ENCODE data around the gene PDCD4. TPM values are rescaled to one million over a fixed set of nuclear protein-coding genes. Genes with fewer than 3 reads are reported as not detected.

The PDCD4 gene
- total RNA-seq, 4 donors from 2014 or later = 17.4 to 157 (median 138) TPM

DNA sequence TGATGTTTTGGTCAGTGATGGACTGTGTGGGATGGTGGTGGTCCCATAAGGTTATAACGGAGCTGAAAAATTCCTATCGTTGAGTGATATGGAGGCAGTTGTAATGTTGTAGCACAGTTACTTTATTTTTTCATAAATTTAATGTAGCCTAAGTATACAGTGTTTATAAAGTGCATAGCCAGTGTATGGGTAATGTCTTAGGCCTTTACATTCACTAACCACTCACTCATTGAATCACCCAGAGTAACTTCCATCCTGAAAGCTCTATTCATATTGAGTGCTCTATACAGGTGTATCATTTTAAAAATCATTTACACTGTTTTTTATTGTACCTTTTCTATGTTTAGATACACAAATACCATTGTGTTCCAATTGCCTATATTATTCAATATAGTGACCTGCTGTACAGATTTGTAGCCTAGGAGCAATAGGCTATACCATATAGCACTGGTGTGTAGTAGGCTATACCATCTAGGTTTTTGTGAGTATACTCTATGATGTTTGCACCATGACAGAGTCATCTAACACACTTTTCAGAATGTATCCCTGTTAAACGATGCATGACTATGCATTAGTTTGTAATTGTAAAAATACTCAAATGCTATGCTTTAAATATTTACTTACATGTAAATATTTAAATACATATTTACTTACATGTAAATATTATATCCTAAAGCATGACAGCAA is 21.0 kb downstream of the PDCD4 start:
- TF ChIP-seq, protein P1, sequence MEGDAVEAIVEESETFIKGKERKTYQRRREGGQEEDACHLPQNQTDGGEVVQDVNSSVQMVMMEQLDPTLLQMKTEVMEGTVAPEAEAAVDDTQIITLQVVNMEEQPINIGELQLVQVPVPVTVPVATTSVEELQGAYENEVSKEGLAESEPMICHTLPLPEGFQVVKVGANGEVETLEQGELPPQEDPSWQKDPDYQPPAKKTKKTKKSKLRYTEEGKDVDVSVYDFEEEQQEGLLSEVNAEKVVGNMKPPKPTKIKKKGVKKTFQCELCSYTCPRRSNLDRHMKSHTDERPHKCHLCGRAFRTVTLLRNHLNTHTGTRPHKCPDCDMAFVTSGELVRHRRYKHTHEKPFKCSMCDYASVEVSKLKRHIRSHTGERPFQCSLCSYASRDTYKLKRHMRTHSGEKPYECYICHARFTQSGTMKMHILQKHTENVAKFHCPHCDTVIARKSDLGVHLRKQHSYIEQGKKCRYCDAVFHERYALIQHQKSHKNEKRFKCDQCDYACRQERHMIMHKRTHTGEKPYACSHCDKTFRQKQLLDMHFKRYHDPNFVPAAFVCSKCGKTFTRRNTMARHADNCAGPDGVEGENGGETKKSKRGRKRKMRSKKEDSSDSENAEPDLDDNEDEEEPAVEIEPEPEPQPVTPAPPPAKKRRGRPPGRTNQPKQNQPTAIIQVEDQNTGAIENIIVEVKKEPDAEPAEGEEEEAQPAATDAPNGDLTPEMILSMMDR (IDR thresholded peaks at IDR 0.05) = no peak
- no peak for TF ChIP-seq POLR2A (IDR thresholded peaks at IDR 0.05)
- H3K27me3 ChIP-seq = no peaks in the 10 kb centered on the region
- intact Hi-C loops (cut with DNase I; ENCODE audit: low total_unique reads) = loop anchor here (5.0 kb wide), 2 partner anchors 90 to 150 kb away; no protein-coding TSS in a partner anchor
- no peaks in the 10 kb centered on the region for H3K4me1 ChIP-seq
- H3K4me3 ChIP-seq = no peak overlapping the region
- H3K9me3 ChIP-seq = no peaks in the 10 kb centered on the region
- no peaks in the 10 kb centered on the region for H3K36me3 ChIP-seq
- no peak overlapping the region for H3K27ac ChIP-seq
- no peak for DNase-seq

DNA sequence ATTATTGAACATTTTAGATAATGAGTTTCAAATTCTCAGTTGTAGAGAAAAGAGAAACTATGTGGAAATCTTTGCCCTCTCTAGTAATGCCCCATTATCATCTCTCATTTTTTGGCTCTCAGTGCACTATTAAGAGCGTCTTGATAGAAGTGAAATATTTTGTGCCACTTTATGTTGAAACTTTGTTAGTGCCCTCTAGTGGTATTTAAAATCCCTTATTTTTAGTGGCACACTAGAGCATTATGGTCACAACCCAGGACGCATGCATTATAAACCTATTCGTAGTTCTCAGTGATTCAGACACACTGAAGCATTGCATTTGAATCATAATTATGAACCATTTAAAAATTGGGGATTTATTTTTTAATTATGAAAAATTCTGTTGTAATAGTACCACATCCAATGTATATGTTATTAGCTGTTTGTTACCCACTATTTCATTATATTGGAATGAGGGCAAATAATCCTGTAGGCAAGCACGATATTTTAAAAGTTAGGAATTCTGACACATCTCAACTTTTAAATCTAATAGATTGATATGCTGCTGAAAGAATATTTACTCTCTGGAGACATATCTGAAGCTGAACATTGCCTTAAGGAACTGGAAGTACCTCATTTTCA is 21.9 kb downstream of the PDCD4 start:
- H3K4me3 ChIP-seq = no peak overlapping the region
- no peaks in the 10 kb centered on the region for H3K4me1 ChIP-seq
- intact Hi-C loops (cut with DNase I; ENCODE audit: low total_unique reads) = loop anchor here (5.0 kb wide), 2 partner anchors 91 to 151 kb away; no protein-coding TSS in a partner anchor
- H3K36me3 ChIP-seq = no peaks in the 10 kb centered on the region
- H3K27me3 ChIP-seq = no peaks in the 10 kb centered on the region
- no peak for TF ChIP-seq POLR2A (IDR thresholded peaks at IDR 0.05)
- TF ChIP-seq, protein P1 (IDR thresholded peaks at IDR 0.05) = peak; percentile 55 to 71 (median 64)
- DNase-seq = no peak
- no peaks in the 10 kb centered on the region for H3K9me3 ChIP-seq
- H3K27ac ChIP-seq = no peak overlapping the region

DNA sequence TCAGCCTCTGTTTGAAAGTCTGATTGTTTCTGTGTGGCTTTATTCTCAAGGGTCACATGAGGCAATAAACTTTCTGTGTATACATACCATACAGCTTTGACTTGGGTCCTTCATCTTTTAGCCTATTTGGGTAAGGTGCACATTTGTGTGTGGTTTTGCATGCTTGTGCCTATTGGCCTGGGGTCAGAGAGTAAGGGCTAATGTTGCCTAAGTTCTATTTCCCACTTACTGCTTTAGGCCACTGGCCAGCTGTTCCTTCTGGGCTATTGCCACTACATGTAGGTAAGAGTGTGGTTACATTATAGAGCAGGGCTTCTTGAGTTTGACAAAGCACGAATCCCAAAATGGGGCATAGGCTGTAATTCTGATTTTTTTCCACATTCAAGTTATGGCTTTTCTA is 25.5 kb downstream of the PDCD4 start:
- Histone ChIP-seq H3K36me3 (no peaks in the 10 kb centered on the region), H3K27ac (no peak overlapping the region), H3K9me3 (no peaks in the 10 kb centered on the region), H3K4me1 (no peaks in the 10 kb centered on the region), H3K4me3 (no peak overlapping the region), H3K27me3 (no peaks in the 10 kb centered on the region)
- no peak for DNase-seq
- no peak for TF ChIP-seq POLR2A (IDR thresholded peaks at IDR 0.05)
- TF ChIP-seq, protein P1 (IDR thresholded peaks at IDR 0.05) = no peak
- intact Hi-C loops (cut with DNase I; ENCODE audit: low total_unique reads) = no loop called here

DNA sequence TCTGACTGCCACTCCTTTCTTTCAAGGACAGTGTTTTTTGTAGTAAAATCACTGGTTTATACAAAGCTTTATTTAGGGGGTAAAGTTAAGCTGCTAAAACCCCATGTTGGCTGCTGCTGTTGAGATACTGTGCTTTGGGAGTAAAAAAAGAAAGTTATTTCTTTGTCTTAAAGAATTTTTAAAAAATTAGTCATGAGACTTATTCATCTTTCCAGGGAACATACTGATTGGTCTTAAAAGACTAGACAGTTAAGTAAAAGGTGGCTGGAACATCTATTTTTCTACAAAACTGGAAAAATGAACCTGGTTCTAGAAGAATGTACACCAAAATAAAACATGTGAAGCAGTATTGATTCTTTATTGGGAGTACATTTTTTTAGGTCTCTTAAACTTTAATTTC is 26.7 kb downstream of the PDCD4 start:
- TF ChIP-seq, protein P1 (IDR thresholded peaks at IDR 0.05) = no peak
- TF ChIP-seq POLR2A (IDR thresholded peaks at IDR 0.05) = no peak
- H3K36me3 ChIP-seq = no peaks in the 10 kb centered on the region
- no peak overlapping the region for H3K4me3 ChIP-seq
- peaks cover 0 to 8% of the 10 kb centered on the region in 2 donors for H3K4me1 ChIP-seq
- no peaks in the 10 kb centered on the region for H3K9me3 ChIP-seq
- no peak for DNase-seq
- no peaks in the 10 kb centered on the region for H3K27me3 ChIP-seq
- intact Hi-C loops (cut with DNase I; ENCODE audit: low total_unique reads) = no loop called here
- H3K27ac ChIP-seq = no peak overlapping the region

DNA sequence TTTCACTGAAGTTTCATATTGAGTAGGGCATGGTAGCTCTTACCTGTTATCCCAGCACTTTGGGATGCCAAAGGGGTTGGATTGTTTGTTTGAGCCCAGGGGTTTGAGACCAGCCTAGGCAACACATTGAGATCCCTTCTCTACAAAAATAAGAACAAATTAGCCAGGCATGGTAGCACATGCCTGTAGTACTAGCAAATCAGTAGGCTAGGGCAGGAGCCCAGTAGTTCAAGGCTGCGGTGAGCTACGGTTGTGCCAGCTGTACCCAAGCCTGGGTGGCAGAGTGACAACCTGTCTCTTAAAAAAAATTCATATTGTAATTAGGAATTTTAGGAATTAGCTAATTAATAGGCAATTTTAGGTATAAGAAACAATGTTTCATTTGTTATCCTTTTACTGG is 29.3 kb downstream of the PDCD4 start:
- no peaks in the 10 kb centered on the region for H3K9me3 ChIP-seq
- intact Hi-C loops (cut with DNase I; ENCODE audit: low total_unique reads) = no loop called here
- DNase-seq = no peak
- no peaks in the 10 kb centered on the region for H3K27me3 ChIP-seq
- no peaks in the 10 kb centered on the region for H3K36me3 ChIP-seq
- no peak overlapping the region for H3K27ac ChIP-seq
- H3K4me3 ChIP-seq = no peak overlapping the region
- peaks cover 0 to 8% of the 10 kb centered on the region in 2 donors for H3K4me1 ChIP-seq
- TF ChIP-seq, protein P1 (IDR thresholded peaks at IDR 0.05) = no peak
- no peak for TF ChIP-seq POLR2A (IDR thresholded peaks at IDR 0.05)
